ENCODE results near the gene MAP3K2. TPM values are rescaled to one million over a fixed set of nuclear protein-coding genes. Genes with fewer than 3 reads are reported as not detected.

The MAP3K2 gene
- total RNA-seq, 3 donors from 2014 or later (not counting 1 experiment from before 2014, with no cell fraction given) = 99.4 to 109 (median 106) TPM

- H3K4me1 ChIP-seq (ENCODE audit: control insufficient read depth, insufficient read depth, low read length) = peaks cover 18% of the 10 kb centered on the region
- 24% methylated on average over 13 of the region's 13 CpGs for WGBS (ENCODE audit: insufficient coverage)
- peaks cover 22 to 38% of the 10 kb centered on the region in 2 donors for H3K4me1 Mint-ChIP-seq
- H3K4me3 ChIP-seq (ENCODE audit: low read length) = peak overlapping the region; percentile 85
- no peak for TF ChIP-seq CTCF (IDR thresholded peaks at IDR 0.05)
- peak overlapping the region; percentile 71 for H3K27ac ChIP-seq (ENCODE audit: low read length)
- intact Hi-C loops (cut with micrococcal nuclease) = no loop called here
- H3K36me3 Mint-ChIP-seq = peaks cover 10% of the 10 kb centered on the region
- H3K27ac Mint-ChIP-seq = peak overlapping the region; percentile 93 to 96
- no peaks in the 10 kb centered on the region for H3K9me3 ChIP-seq (ENCODE audit: control insufficient read depth, insufficient read depth, low read length)
- H3K27me3 Mint-ChIP-seq (ENCODE audit: low read depth in 2 of 2) = no peaks in the 10 kb centered on the region
- DNase-seq (no peak), ATAC-seq (peak in 1 of 3 donors; percentile 2)
- H3K27me3 ChIP-seq (ENCODE audit: control insufficient read depth, insufficient read depth, low read length) = no peaks in the 10 kb centered on the region
- peaks cover 33% of the 10 kb centered on the region for H3K36me3 ChIP-seq (ENCODE audit: control insufficient read depth, insufficient read depth, low read length)
- peak overlapping the region; percentile 100 for H3K4me3 Mint-ChIP-seq
- H3K9me3 Mint-ChIP-seq = no peaks in the 10 kb centered on the region
Observed at GRCh38 chr2:127293386-127293747, 94.4 kb downstream of the MAP3K2 start.

GRCh38 chr2:127288274-127288673 lies 99.5 kb downstream of the MAP3K2 start:
- H3K4me3 Mint-ChIP-seq = no peak overlapping the region
- WGBS (ENCODE audit: insufficient coverage) = 100% methylated on average over 3 of the region's 3 CpGs
- peaks cover 26 to 36% of the 10 kb centered on the region in 2 donors for H3K4me1 Mint-ChIP-seq
- no peak for ATAC-seq
- peaks cover 33% of the 10 kb centered on the region for H3K36me3 Mint-ChIP-seq
- intact Hi-C loops (cut with micrococcal nuclease) = no loop called here
- Histone ChIP-seq H3K9me3 (ENCODE audit: control insufficient read depth, insufficient read depth, low read length) (no peaks in the 10 kb centered on the region), H3K27ac (ENCODE audit: low read length) (no peak overlapping the region), H3K36me3 (ENCODE audit: control insufficient read depth, insufficient read depth, low read length) (peaks cover 74% of the 10 kb centered on the region), H3K27me3 (ENCODE audit: control insufficient read depth, insufficient read depth, low read length) (no peaks in the 10 kb centered on the region), H3K4me3 (ENCODE audit: low read length) (no peak overlapping the region), H3K4me1 (ENCODE audit: control insufficient read depth, insufficient read depth, low read length) (peaks cover 6% of the 10 kb centered on the region)
- H3K27me3 Mint-ChIP-seq (ENCODE audit: low read depth in 2 of 2) = no peaks in the 10 kb centered on the region
- DNase-seq = no peak
- peak overlapping the region in 1 of 2 donors; percentile 31 for H3K27ac Mint-ChIP-seq
- no peaks in the 10 kb centered on the region for H3K9me3 Mint-ChIP-seq
- no peak for TF ChIP-seq CTCF (IDR thresholded peaks at IDR 0.05)

DNA sequence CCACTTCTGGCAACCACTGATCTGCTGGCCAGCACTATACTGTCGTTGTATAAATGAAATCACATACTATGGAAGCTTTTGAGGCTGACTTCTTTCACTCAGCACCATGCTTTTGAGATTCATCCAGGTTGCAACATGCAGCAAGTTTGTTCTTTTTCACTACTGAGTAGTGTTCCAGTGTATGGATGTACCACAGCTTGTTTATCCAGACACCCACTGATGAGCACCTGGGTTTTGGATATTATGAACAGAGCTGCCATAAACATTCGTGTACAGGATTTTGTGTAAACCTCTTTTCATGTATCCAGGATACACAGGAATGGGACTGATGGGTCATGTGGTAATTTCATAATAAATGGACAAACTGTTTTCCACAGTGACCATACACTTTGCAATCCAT lies 104.5 kb downstream of the MAP3K2 start:
- DNase-seq = no peak
- peaks cover 36 to 38% of the 10 kb centered on the region in 2 donors for H3K4me1 Mint-ChIP-seq
- no peak overlapping the region for H3K4me3 Mint-ChIP-seq
- no peak for TF ChIP-seq CTCF (IDR thresholded peaks at IDR 0.05)
- WGBS (ENCODE audit: insufficient coverage) = 100% methylated on average over 2 of the region's 2 CpGs
- H3K27me3 ChIP-seq (ENCODE audit: control insufficient read depth, insufficient read depth, low read length) = no peaks in the 10 kb centered on the region
- H3K4me3 ChIP-seq (ENCODE audit: low read length) = no peak overlapping the region
- H3K27ac Mint-ChIP-seq = peak overlapping the region in 1 of 2 donors; percentile 79
- H3K27me3 Mint-ChIP-seq (ENCODE audit: low read depth in 2 of 2) = no peaks in the 10 kb centered on the region
- no peaks in the 10 kb centered on the region for H3K4me1 ChIP-seq (ENCODE audit: control insufficient read depth, insufficient read depth, low read length)
- H3K9me3 Mint-ChIP-seq = no peaks in the 10 kb centered on the region
- intact Hi-C loops (cut with micrococcal nuclease) = no loop called here
- peaks cover 77% of the 10 kb centered on the region for H3K36me3 ChIP-seq (ENCODE audit: control insufficient read depth, insufficient read depth, low read length)
- no peak overlapping the region for H3K27ac ChIP-seq (ENCODE audit: low read length)
- H3K36me3 Mint-ChIP-seq = peaks cover 43% of the 10 kb centered on the region
- no peak for ATAC-seq
- no peaks in the 10 kb centered on the region for H3K9me3 ChIP-seq (ENCODE audit: control insufficient read depth, insufficient read depth, low read length)

- no peaks in the 10 kb centered on the region for H3K9me3 ChIP-seq (ENCODE audit: control insufficient read depth, insufficient read depth, low read length)
- ATAC-seq (no peak), DNase-seq (no peak)
- 94% methylated on average over 2 of the region's 2 CpGs for WGBS (ENCODE audit: insufficient coverage)
- H3K27ac ChIP-seq (ENCODE audit: low read length) = no peak overlapping the region
- H3K4me1 ChIP-seq (ENCODE audit: control insufficient read depth, insufficient read depth, low read length) = no peaks in the 10 kb centered on the region
- no peaks in the 10 kb centered on the region for H3K27me3 ChIP-seq (ENCODE audit: control insufficient read depth, insufficient read depth, low read length)
- H3K4me1 Mint-ChIP-seq = peaks cover 36 to 38% of the 10 kb centered on the region in 2 donors
- no peak for TF ChIP-seq CTCF (IDR thresholded peaks at IDR 0.05)
- intact Hi-C loops (cut with micrococcal nuclease) = no loop called here
- H3K9me3 Mint-ChIP-seq = no peaks in the 10 kb centered on the region
- no peak overlapping the region for H3K4me3 Mint-ChIP-seq
- H3K36me3 ChIP-seq (ENCODE audit: control insufficient read depth, insufficient read depth, low read length) = peaks cover 77% of the 10 kb centered on the region
- H3K27me3 Mint-ChIP-seq (ENCODE audit: low read depth in 2 of 2) = no peaks in the 10 kb centered on the region
- peak overlapping the region in 1 of 2 donors; percentile 79 for H3K27ac Mint-ChIP-seq
- H3K36me3 Mint-ChIP-seq = peaks cover 37% of the 10 kb centered on the region
- H3K4me3 ChIP-seq (ENCODE audit: low read length) = no peak overlapping the region
Observed at GRCh38 chr2:127280693-127281092, 107.1 kb downstream of the MAP3K2 start.

Data from natural killer cell (primary cell).